ENCODE results near the gene BLCAP.

- TF ChIP-seq GATA1 (IDR thresholded peaks at IDR 0.05; ENCODE audit: low read depth, low read length) = no peak
- TF ChIP-seq POLR2A (IDR thresholded peaks at IDR 0.05; ENCODE audit: low read length) = no peak
Observed at GRCh38 chr20:37520419-37520955, 7.2 kb downstream of the BLCAP start.

Data from erythroblast (primary cell).